ENCODE data around the gene TFF3.

The TFF3 gene

GRCh38 chr21:42264245-42265195 lies 50.7 kb downstream of the TFF3 start:
- no peak for DNase-seq

GRCh38 chr21:42263591-42264131 lies 51.5 kb downstream of the TFF3 start:
- DNase-seq: no peak

GRCh38 chr21:42262831-42263231 lies 52.4 kb downstream of the TFF3 start:
- DNase-seq: no peak

- no peak for DNase-seq
Observed at GRCh38 chr21:42261829-42262200, 53.4 kb downstream of the TFF3 start.
